ENCODE results near the gene TARBP1. TPM values are rescaled to one million over a fixed set of nuclear protein-coding genes. Genes with fewer than 3 reads are reported as not detected.

The TARBP1 gene
- total and polyA plus RNA-seq, 2 of the 13 experiments (the other 11 are each of a cell fraction or from before 2014, with no cell fraction given), result 37.7 to 67.0 TPM

DNA sequence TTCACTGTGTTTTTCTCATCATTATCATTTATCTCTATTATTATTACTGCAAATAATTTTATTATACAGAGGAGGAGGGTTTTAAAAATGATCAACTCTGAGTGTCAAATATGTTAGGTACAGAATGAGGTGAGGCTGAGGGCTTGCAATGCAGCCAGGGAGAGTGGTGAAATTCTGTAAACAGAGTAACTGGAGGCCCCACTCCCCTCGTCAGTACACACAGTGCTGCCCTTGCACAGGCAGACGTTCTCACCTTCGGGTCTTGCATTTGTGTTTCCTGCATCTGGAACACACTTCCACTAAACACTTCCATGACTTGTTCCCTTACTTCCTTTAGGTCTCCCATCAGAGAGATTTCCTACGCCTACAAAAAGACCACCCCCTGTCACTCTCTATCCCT lies 130.0 kb downstream of the TARBP1 start:
- ChIA-PET POLR2A (no interaction called here), CTCF (ENCODE audit: low intra/inter-chr PET ratio, low total read pairs) (no interaction called here)
- 13% methylated on average over 4 of the region's 4 CpGs for WGBS (ENCODE audit: low lambda C conversion rate)
- TF ChIP-seq, protein P1, sequence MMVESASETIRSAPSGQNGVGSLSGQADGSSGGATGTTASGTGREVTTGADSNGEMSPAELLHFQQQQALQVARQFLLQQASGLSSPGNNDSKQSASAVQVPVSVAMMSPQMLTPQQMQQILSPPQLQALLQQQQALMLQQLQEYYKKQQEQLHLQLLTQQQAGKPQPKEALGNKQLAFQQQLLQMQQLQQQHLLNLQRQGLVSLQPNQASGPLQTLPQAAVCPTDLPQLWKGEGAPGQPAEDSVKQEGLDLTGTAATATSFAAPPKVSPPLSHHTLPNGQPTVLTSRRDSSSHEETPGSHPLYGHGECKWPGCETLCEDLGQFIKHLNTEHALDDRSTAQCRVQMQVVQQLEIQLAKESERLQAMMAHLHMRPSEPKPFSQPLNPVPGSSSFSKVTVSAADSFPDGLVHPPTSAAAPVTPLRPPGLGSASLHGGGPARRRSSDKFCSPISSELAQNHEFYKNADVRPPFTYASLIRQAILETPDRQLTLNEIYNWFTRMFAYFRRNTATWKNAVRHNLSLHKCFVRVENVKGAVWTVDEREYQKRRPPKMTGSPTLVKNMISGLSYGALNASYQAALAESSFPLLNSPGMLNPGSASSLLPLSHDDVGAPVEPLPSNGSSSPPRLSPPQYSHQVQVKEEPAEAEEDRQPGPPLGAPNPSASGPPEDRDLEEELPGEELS (CRISPR knock-in tag; IDR thresholded peaks at IDR 0.05), result peak; percentile 74
- TF ChIP-seq FOXJ3 (CRISPR knock-in tag; IDR thresholded peaks at IDR 0.05; ENCODE audit: borderline replicate concordance) (peak; percentile 48; the same call in 1 of the 2 replicates), ZNF468 (CRISPR knock-in tag; IDR thresholded peaks at IDR 0.05) (no peak), AFF4 (CRISPR knock-in tag; IDR thresholded peaks at IDR 0.05) (no peak), POGZ (CRISPR knock-in tag; IDR thresholded peaks at IDR 0.05) (peak; percentile 58; the same call in 1 of the 2 replicates), MLLT10 (CRISPR knock-in tag; IDR thresholded peaks at IDR 0.05) (no peak), ZFP36L1 (CRISPR knock-in tag; IDR thresholded peaks at IDR 0.05) (no peak), LBX2 (CRISPR knock-in tag; IDR thresholded peaks at IDR 0.05; ENCODE audit: borderline replicate concordance) (no peak)
- TF ChIP-seq, protein P2, sequence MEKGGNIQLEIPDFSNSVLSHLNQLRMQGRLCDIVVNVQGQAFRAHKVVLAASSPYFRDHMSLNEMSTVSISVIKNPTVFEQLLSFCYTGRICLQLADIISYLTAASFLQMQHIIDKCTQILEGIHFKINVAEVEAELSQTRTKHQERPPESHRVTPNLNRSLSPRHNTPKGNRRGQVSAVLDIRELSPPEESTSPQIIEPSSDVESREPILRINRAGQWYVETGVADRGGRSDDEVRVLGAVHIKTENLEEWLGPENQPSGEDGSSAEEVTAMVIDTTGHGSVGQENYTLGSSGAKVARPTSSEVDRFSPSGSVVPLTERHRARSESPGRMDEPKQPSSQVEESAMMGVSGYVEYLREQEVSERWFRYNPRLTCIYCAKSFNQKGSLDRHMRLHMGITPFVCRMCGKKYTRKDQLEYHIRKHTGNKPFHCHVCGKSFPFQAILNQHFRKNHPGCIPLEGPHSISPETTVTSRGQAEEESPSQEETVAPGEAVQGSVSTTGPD (CRISPR knock-in tag; IDR thresholded peaks at IDR 0.05), result no peak
- TF ChIP-seq, protein P3, sequence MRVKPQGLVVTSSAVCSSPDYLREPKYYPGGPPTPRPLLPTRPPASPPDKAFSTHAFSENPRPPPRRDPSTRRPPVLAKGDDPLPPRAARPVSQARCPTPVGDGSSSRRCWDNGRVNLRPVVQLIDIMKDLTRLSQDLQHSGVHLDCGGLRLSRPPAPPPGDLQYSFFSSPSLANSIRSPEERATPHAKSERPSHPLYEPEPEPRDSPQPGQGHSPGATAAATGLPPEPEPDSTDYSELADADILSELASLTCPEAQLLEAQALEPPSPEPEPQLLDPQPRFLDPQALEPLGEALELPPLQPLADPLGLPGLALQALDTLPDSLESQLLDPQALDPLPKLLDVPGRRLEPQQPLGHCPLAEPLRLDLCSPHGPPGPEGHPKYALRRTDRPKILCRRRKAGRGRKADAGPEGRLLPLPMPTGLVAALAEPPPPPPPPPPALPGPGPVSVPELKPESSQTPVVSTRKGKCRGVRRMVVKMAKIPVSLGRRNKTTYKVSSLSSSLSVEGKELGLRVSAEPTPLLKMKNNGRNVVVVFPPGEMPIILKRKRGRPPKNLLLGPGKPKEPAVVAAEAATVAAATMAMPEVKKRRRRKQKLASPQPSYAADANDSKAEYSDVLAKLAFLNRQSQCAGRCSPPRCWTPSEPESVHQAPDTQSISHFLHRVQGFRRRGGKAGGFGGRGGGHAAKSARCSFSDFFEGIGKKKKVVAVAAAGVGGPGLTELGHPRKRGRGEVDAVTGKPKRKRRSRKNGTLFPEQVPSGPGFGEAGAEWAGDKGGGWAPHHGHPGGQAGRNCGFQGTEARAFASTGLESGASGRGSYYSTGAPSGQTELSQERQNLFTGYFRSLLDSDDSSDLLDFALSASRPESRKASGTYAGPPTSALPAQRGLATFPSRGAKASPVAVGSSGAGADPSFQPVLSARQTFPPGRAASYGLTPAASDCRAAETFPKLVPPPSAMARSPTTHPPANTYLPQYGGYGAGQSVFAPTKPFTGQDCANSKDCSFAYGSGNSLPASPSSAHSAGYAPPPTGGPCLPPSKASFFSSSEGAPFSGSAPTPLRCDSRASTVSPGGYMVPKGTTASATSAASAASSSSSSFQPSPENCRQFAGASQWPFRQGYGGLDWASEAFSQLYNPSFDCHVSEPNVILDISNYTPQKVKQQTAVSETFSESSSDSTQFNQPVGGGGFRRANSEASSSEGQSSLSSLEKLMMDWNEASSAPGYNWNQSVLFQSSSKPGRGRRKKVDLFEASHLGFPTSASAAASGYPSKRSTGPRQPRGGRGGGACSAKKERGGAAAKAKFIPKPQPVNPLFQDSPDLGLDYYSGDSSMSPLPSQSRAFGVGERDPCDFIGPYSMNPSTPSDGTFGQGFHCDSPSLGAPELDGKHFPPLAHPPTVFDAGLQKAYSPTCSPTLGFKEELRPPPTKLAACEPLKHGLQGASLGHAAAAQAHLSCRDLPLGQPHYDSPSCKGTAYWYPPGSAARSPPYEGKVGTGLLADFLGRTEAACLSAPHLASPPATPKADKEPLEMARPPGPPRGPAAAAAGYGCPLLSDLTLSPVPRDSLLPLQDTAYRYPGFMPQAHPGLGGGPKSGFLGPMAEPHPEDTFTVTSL (CRISPR knock-in tag; IDR thresholded peaks at IDR 0.05; ENCODE audit: borderline replicate concordance), result peak; percentile 60; the same call in 1 of the 2 replicates

More for the DNA sequence above, 130.0 kb downstream of the TARBP1 start:
- DNase-seq (ENCODE audit: low spot score) (peak; percentile 35), ATAC-seq (peak; percentile 99), FAIRE-seq (peak; percentile 30)
- Histone ChIP-seq H3K27me3 (ENCODE audit: control insufficient read depth in 1 of 2, insufficient read depth in 2 of 2, low read length in 2 of 2) (no peaks in the 10 kb centered on the region; a peak in 1 of 5 replicates), H3K9ac (ENCODE audit: insufficient read depth, low read depth, low read length) (no peak overlapping the region), H3K4me1 (ENCODE audit: insufficient read depth, low read length) (peaks cover 13% of the 10 kb centered on the region), H3K4me3 (replicated peaks in 1 of 3; ENCODE audit: insufficient read depth in 1 of 3, low read depth in 2 of 3, low read length in 3 of 3) (no peak overlapping the region), H3K36me3 (replicated peaks in 1 of 2; ENCODE audit: control insufficient read depth in 1 of 2, insufficient read depth in 2 of 2, low read length in 2 of 2) (no peaks in the 10 kb centered on the region), H2AFZ (ENCODE audit: low read length) (no peak overlapping the region), H4K20me1 (ENCODE audit: insufficient read depth, low read length) (no peaks in the 10 kb centered on the region), H3K27ac (ENCODE audit: extremely low read length, insufficient read depth, low read length) (no peak overlapping the region), H3K79me2 (ENCODE audit: insufficient read depth, low read length) (no peaks in the 10 kb centered on the region), H3K4me2 (ENCODE audit: low read depth, low read length) (peak overlapping the region; percentile 71), H3K9me3 (ENCODE audit: low read length) (no peaks in the 10 kb centered on the region)
- intact Hi-C loops (cut with micrococcal nuclease; ENCODE audit: unreplicated experiment), result no loop called here
- in situ Hi-C loops (cut with HindIII; ENCODE audit: extremely low pct_ligation_motif_present, low pct_unique_long_range_greater_than_20kb), result no loop called here
- BruUV-seq (replicated peaks), result no TSS peak
